HCT116 (cell line): ENCODE results near the gene PRXL2A. TPM values are rescaled to one million over a fixed set of nuclear protein-coding genes. Genes with fewer than 3 reads are reported as not detected.

ENCODE experiments used
- ATAC-seq: fragments of 200-7000 bp; cut with Tn5 transposase; 2 replicates; pipeline ENCODE4 v1.9.1; 2020; ENCODE audit warnings: mild to moderate bottlenecking, moderate library complexity
- BruUV-seq: library from RNA; stranded (reverse); fragments of 400-500 nt; replicated peaks from 2 replicates; lab custom pipeline; 2021; lab: Mats Ljungman, UMichigan
- CTCF ChIA-PET: fragments of 300-600 bp; sonication (Branson Sonifier 250); formaldehyde crosslinking; loops from one replicate; lab custom pipeline; 2021; ENCODE audit warnings: antibody characterized with exemption; lab: Charles Lee
- POLR2A ChIA-PET: fragments of 300-600, 350-600 bp; sonication (Branson Sonifier 250); formaldehyde crosslinking; loops from one replicate; lab custom pipeline; 2021; ENCODE audit warnings: antibody characterized with exemption; lab: Charles Lee
- RAD21 ChIA-PET, 2 experiments: fragments of 300-600 bp; sonication (Branson Sonifier 250); formaldehyde crosslinking; loops; one replicate each; lab custom pipeline; 2023; ENCODE audit warnings: low total read pairs in 2 of 2; ENCODE audit not compliant: uncharacterized antibody in 2 of 2, unreplicated experiment in 2 of 2, low non-redundant PET in 1 of 2; lab: Charles Lee
- DNase-seq: peaks from one replicate; pipeline ENCODE4 v3.0.0-alpha.2; 2010; ENCODE audit warnings: low read depth, low spot score
- H2AFZ ChIP-seq: fragments of 200-600 bp; shearing (Covaris generic), sonication (generic); 2 replicates; pipeline ENCODE4 v1.6.1; 2017; ENCODE audit warnings: low read depth, mixed run types, mixed read lengths, antibody characterized with exemption, low read length; ENCODE audit not compliant: poor library complexity, severe bottlenecking
- H3K27ac ChIP-seq: 2 replicates; pipeline ENCODE4 v1.5.1; 2012; ENCODE audit warnings: low read depth, low read length
- H3K27me3 ChIP-seq: fragments of 200-600 bp; sonication (generic); 2 replicates; pipeline ENCODE4 v1.6.1; 2016; ENCODE audit warnings: mixed run types, low read length, mixed read lengths; ENCODE audit not compliant: insufficient read depth
- H3K36me3 ChIP-seq, 2 experiments: fragments of 200-500 bp in 1 of 2; fragments of 200-600 bp in 1 of 2; sonication (Bioruptor generic) in 1 of 2; sonication (generic) in 1 of 2; 2 replicates each; pipeline versions ENCODE4 v1.5.1 to v1.6.1; 2014 to 2016; ENCODE audit warnings: low read length in 2 of 2, inconsistent platforms in 1 of 2, mixed read lengths in 1 of 2, mixed run types in 1 of 2; ENCODE audit not compliant: insufficient read depth in 2 of 2, control insufficient read depth in 1 of 2
- H3K4me1 ChIP-seq, 2 experiments: fragments of 200-600 bp in 1 of 2; sonication (generic) in 1 of 2; 2 replicates each; pipeline versions ENCODE4 v1.5.1 to v1.6.1; 2012 to 2017; ENCODE audit warnings: low read length in 2 of 2, inconsistent platforms in 1 of 2, mild to moderate bottlenecking in 1 of 2, mixed read lengths in 1 of 2, mixed run types in 1 of 2, moderate library complexity in 1 of 2; ENCODE audit not compliant: insufficient read depth in 2 of 2, control insufficient read depth in 1 of 2
- H3K4me2 ChIP-seq: fragments of 200-600 bp; sonication (generic); 2 replicates; pipeline ENCODE4 v1.6.1; 2017; ENCODE audit warnings: mixed run types, low read length, mixed read lengths
- H3K4me3 ChIP-seq, 2 experiments: fragments of 200-600 bp in 1 of 2; sonication (generic) in 1 of 2; replicated peaks in 1 of 2; 2 replicates each; pipeline ENCODE4 v1.5.1; 2011 to 2016; ENCODE audit warnings: low read length in 2 of 2, control low read depth in 1 of 2, low read depth in 1 of 2, mild to moderate bottlenecking in 1 of 2, mixed read lengths in 1 of 2, mixed run types in 1 of 2
- H3K79me2 ChIP-seq: fragments of 200-600 bp; sonication (generic); 2 replicates; pipeline ENCODE4 v1.6.1; 2017; ENCODE audit warnings: mild to moderate bottlenecking, mixed run types, low read length, moderate library complexity, mixed read lengths; ENCODE audit not compliant: insufficient read depth
- H3K9ac ChIP-seq: fragments of 200-600 bp; sonication (generic); 2 replicates; pipeline ENCODE4 v1.6.1; 2016; ENCODE audit warnings: low read length, mixed read lengths
- H3K9me2 ChIP-seq: fragments of 200-600 bp; sonication (generic), shearing (Covaris generic); 2 replicates; pipeline ENCODE4 v1.6.1; 2017; ENCODE audit warnings: mixed run types, mild to moderate bottlenecking, moderate library complexity; ENCODE audit not compliant: insufficient read depth
- H3K9me3 ChIP-seq, 2 experiments: fragments of 200-500 bp in 1 of 2; fragments of 200-600 bp in 1 of 2; sonication (Bioruptor generic) in 1 of 2; sonication (generic) in 1 of 2; 2 replicates each; pipeline ENCODE4 v1.6.1; 2014 to 2017; ENCODE audit warnings: low read length in 2 of 2, mixed read lengths in 2 of 2, inconsistent platforms in 1 of 2, low read depth in 1 of 2, mild to moderate bottlenecking in 1 of 2, mixed run types in 1 of 2, moderate library complexity in 1 of 2; ENCODE audit not compliant: control insufficient read depth in 1 of 2, insufficient read depth in 1 of 2
- H4K20me1 ChIP-seq: fragments of 200-600 bp; sonication (generic), shearing (Covaris generic); 2 replicates; pipeline ENCODE4 v1.6.1; 2017; ENCODE audit warnings: mixed run types, mild to moderate bottlenecking, moderate library complexity; ENCODE audit not compliant: insufficient read depth
- ELF1 ChIP-seq: IDR thresholded peaks from 2 replicates; pipeline ENCODE4 v1.6.1; 2012; ENCODE audit warnings: low read depth, borderline replicate concordance
- EZH2 ChIP-seq: fragments of 200-600 bp; sonication (generic); IDR thresholded peaks from 2 replicates; pipeline ENCODE4 v1.6.1; 2017; ENCODE audit warnings: antibody characterized with exemption, mixed run types
- FOSL1 ChIP-seq: IDR thresholded peaks from 2 replicates; pipeline ENCODE4 v1.6.1; 2012; ENCODE audit warnings: low read depth
- MAX ChIP-seq: IDR thresholded peaks from 2 replicates; pipeline ENCODE4 v1.6.1; 2012
- RAD21 ChIP-seq: IDR thresholded peaks from 2 replicates; pipeline ENCODE4 v1.6.1; 2012; ENCODE audit warnings: low read depth, mild to moderate bottlenecking
- REST ChIP-seq: IDR thresholded peaks from 2 replicates; pipeline ENCODE4 v1.6.1; 2012; ENCODE audit warnings: low read depth
- SIN3A ChIP-seq: IDR thresholded peaks from 2 replicates; pipeline ENCODE4 v1.6.1; 2012; ENCODE audit warnings: low read depth
- SP1 ChIP-seq: IDR thresholded peaks from 2 replicates; pipeline ENCODE4 v1.6.1; 2012; ENCODE audit warnings: low read depth
- SRF ChIP-seq: IDR thresholded peaks from 2 replicates; pipeline ENCODE4 v1.6.1; 2012; ENCODE audit warnings: low read depth
- TCF7L2 ChIP-seq: IDR thresholded peaks from 2 replicates; pipeline ENCODE4 v1.7.0; 2011; ENCODE audit warnings: borderline replicate concordance, inconsistent platforms; ENCODE audit not compliant: insufficient read depth, insufficient read length; ENCODE audit errors: extremely low read depth
- YY1 ChIP-seq: IDR thresholded peaks from 2 replicates; pipeline ENCODE4 v1.6.1; 2011; ENCODE audit warnings: low read length, low read depth, moderate library complexity, mild to moderate bottlenecking; ENCODE audit not compliant: insufficient replicate concordance; ENCODE audit errors: extremely low read depth
- ZFX ChIP-seq: fragments of 450-650 bp; IDR thresholded peaks from 2 replicates; pipeline ENCODE4 v1.6.1; 2017
- intact Hi-C: fragments of 100-400 bp; cut with micrococcal nuclease; formaldehyde crosslinking; loops from 2 replicates; pipeline ENCODE4 v1.10.0; 2022
- total RNA-seq: library from RNA; stranded (reverse); gene quantifications from one replicate; pipeline ENCODE4 v1.2.1, GENCODE V29; 2021; ENCODE audit not compliant: unreplicated experiment
- TF ChIP-seq, protein P1 (sequence below), 3 experiments: fragments of 200-600 bp in 1 of 3; sonication (generic) in 1 of 3; IDR thresholded peaks in 2 of 3; conservative IDR thresholded peaks in 1 of 3; 2 replicates each; pipeline ENCODE4 v1.5.1; 2012 to 2017; ENCODE audit warnings: low read depth in 2 of 3, low read length in 2 of 3, antibody characterized with exemption in 1 of 3, borderline replicate concordance in 1 of 3, control low read depth in 1 of 3, mild to moderate bottlenecking in 1 of 3, mixed read lengths in 1 of 3, mixed run types in 1 of 3, moderate library complexity in 1 of 3; ENCODE audit not compliant: insufficient read depth in 1 of 3

The PRXL2A gene
- total RNA-seq, 1 experiment from 2014 or later: 4.9 TPM

GRCh38 chr10:80449520-80449919 lies 41.2 kb downstream of the PRXL2A start:
- Histone ChIP-seq H3K4me1 (peaks cover 4 to 20% of the 10 kb centered on the region in 2 experiments; a peak in 3 of 4 replicates), H4K20me1 (no peaks in the 10 kb centered on the region), H3K9me2 (no peaks in the 10 kb centered on the region), H3K79me2 (peaks cover 3% of the 10 kb centered on the region; the same call in 1 of the 2 replicates), H3K4me2 (no peak overlapping the region), H3K27me3 (no peaks in the 10 kb centered on the region), H3K4me3 (no peak overlapping the region), H3K36me3 (no peaks in the 10 kb centered on the region), H3K9me3 (peaks cover 0 to 5% of the 10 kb centered on the region in 2 experiments; a peak in 1 of 4 replicates), H3K9ac (no peak overlapping the region), H3K27ac (no peak overlapping the region), H2AFZ (no peak overlapping the region)
- no peak for DNase-seq
- ChIA-PET RAD21 (interaction anchor here in 1 of 2 experiments (1.9 kb wide), 1 partner anchor 56 kb away, joined by 5 read pairs; no protein-coding TSS in a partner anchor), CTCF (interaction anchor here (0.6 to 3.6 kb wide), 3 partner anchors 41 to 378 kb away, joined by 3 to 20 read pairs (median 3); partner anchors contain the start of gene PRXL2A), POLR2A (interaction anchor here (1.5 kb wide), 1 partner anchor 10 kb away, joined by 7 read pairs; no protein-coding TSS in a partner anchor)
- intact Hi-C loops: loop anchor here (10.0 kb wide), 1 partner anchor 245 kb away; no protein-coding TSS in a partner anchor
- BruUV-seq: no TSS peak
- no peak for ATAC-seq
- TF ChIP-seq MAX (no peak), TCF7L2 (no peak), ZFX (no peak), SRF (no peak), YY1 (no peak), SP1 (no peak), EZH2 (no peak), ELF1 (no peak), SIN3A (no peak), FOSL1 (no peak), RAD21 (no peak), REST (no peak)
- TF ChIP-seq, protein P1, sequence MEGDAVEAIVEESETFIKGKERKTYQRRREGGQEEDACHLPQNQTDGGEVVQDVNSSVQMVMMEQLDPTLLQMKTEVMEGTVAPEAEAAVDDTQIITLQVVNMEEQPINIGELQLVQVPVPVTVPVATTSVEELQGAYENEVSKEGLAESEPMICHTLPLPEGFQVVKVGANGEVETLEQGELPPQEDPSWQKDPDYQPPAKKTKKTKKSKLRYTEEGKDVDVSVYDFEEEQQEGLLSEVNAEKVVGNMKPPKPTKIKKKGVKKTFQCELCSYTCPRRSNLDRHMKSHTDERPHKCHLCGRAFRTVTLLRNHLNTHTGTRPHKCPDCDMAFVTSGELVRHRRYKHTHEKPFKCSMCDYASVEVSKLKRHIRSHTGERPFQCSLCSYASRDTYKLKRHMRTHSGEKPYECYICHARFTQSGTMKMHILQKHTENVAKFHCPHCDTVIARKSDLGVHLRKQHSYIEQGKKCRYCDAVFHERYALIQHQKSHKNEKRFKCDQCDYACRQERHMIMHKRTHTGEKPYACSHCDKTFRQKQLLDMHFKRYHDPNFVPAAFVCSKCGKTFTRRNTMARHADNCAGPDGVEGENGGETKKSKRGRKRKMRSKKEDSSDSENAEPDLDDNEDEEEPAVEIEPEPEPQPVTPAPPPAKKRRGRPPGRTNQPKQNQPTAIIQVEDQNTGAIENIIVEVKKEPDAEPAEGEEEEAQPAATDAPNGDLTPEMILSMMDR (IDR thresholded peaks at IDR 0.05 in 2 of 3, conservative IDR thresholded peaks at IDR 0.05 in 1 of 3; ENCODE audit: borderline replicate concordance in 1 of 3, insufficient read depth in 1 of 3, low read depth in 2 of 3, low read length in 2 of 3): no peak
